Ovary (tissue), 3 donors: Measurements from ENCODE around the gene POU2F3.

Experiments used
- EP300 ChIP-seq: sonication (generic); formaldehyde crosslinking; IDR thresholded peaks from one replicate; pipeline ENCODE4 v1.6.1; 2017; ENCODE audit warnings: antibody characterized with exemption
- POLR2A ChIP-seq: fragments of 450-650 bp; IDR thresholded peaks from one replicate; pipeline ENCODE4 v1.6.1; 2017; ENCODE audit warnings: antibody characterized with exemption, mild to moderate bottlenecking, moderate library complexity
- TF ChIP-seq, protein P1 (sequence below), 3 donors: fragments of 450-650 bp in 2 of 3; fragments of 200-600 bp in 1 of 3; IDR thresholded peaks; one replicate each; pipeline versions ENCODE4 v1.5.1 to v1.8.0; 2016 to 2022; ENCODE audit warnings: antibody characterized with exemption in 3 of 3, mild to moderate bottlenecking in 1 of 3
- donor health status: DM: no; HTN: no; CAD: no.

DNA sequence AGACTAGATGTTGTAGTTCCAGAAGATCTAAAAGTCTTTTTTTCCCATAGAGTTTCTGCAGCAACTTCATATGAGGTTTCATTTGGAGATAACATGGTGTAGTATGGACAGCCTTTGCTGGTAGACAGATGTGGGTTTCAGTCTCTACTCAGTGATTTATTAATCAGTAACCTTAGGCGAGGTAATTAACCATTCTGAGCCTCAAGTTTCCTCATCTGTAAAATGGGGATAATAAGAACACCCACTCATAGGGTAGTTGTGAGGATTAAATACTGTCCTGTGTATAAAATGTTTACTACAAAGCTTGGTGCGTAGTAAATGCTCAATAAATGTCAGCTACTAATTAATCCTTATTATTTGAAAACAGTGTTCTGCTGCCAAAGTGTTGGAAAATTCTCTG, 16.8 kb downstream of the POU2F3 start:
- TF ChIP-seq, protein P1, sequence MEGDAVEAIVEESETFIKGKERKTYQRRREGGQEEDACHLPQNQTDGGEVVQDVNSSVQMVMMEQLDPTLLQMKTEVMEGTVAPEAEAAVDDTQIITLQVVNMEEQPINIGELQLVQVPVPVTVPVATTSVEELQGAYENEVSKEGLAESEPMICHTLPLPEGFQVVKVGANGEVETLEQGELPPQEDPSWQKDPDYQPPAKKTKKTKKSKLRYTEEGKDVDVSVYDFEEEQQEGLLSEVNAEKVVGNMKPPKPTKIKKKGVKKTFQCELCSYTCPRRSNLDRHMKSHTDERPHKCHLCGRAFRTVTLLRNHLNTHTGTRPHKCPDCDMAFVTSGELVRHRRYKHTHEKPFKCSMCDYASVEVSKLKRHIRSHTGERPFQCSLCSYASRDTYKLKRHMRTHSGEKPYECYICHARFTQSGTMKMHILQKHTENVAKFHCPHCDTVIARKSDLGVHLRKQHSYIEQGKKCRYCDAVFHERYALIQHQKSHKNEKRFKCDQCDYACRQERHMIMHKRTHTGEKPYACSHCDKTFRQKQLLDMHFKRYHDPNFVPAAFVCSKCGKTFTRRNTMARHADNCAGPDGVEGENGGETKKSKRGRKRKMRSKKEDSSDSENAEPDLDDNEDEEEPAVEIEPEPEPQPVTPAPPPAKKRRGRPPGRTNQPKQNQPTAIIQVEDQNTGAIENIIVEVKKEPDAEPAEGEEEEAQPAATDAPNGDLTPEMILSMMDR (IDR thresholded peaks at IDR 0.05), result no peak
- TF ChIP-seq POLR2A, result no peak
- TF ChIP-seq EP300, result no peak
